Breast epithelium (tissue), 4 donors: Measurements from ENCODE around the gene ZNF700. TPM values are rescaled to one million over a fixed set of nuclear protein-coding genes. Genes with fewer than 3 reads are reported as not detected.
"Not testable (repeated sequence)": the region's sequence is repeated elsewhere in the genome, so short reads cannot be mapped to it uniquely, and the experiment has no call there.

ENCODE experiments used
- DNase-seq, 2 donors: peaks; one replicate each; pipeline ENCODE4 v3.0.0-alpha.2; 2019; ENCODE audit warnings: low spot score in 2 of 2
- H3K27ac ChIP-seq, 2 donors: fragments of 200-600 bp; sonication (generic) in 1 of 2; one replicate each; pipeline ENCODE4 v1.5.1; 2016 to 2019; ENCODE audit warnings: mild to moderate bottlenecking in 1 of 2
- H3K27me3 ChIP-seq, 2 donors: fragments of 200-600 bp; sonication (generic) in 1 of 2; one replicate each; pipeline versions ENCODE4 v1.5.1 to v1.6.0; 2017 to 2019; ENCODE audit warnings: control low read depth in 1 of 2, mild to moderate bottlenecking in 1 of 2
- H3K36me3 ChIP-seq: fragments of 200-600 bp; one replicate; pipeline ENCODE4 v1.5.1; 2019
- H3K4me1 ChIP-seq, 2 donors: fragments of 200-600 bp; sonication (generic); one replicate each; pipeline ENCODE4 v1.5.1; 2016 to 2019; ENCODE audit warnings: control low read depth in 1 of 2
- H3K4me3 ChIP-seq, 3 donors: fragments of 200-600 bp; sonication (generic); 1 replicate in 2 of 3; 2 replicates in 1 of 3; pipeline ENCODE4 v1.5.1; 2016 to 2019; ENCODE audit warnings: mild to moderate bottlenecking in 3 of 3, moderate library complexity in 2 of 3
- H3K9me3 ChIP-seq, 2 donors: fragments of 200-600 bp; sonication (generic) in 1 of 2; one replicate each; pipeline ENCODE4 v1.5.1; 2016 to 2019; ENCODE audit warnings: control low read depth in 1 of 2
- CTCF ChIP-seq, 3 donors: fragments of 450-650 bp; IDR thresholded peaks; one replicate each; pipeline ENCODE4 v1.5.1; 2016 to 2017; ENCODE audit warnings: antibody characterized with exemption in 3 of 3, mild to moderate bottlenecking in 3 of 3, moderate library complexity in 3 of 3
- POLR2A ChIP-seq: fragments of 450-650 bp; IDR thresholded peaks from one replicate; pipeline ENCODE4 v1.6.1; 2016; ENCODE audit warnings: antibody characterized with exemption, mild to moderate bottlenecking, moderate library complexity
- POLR2AphosphoS5 ChIP-seq, 3 donors: sonication (generic); formaldehyde crosslinking; IDR thresholded peaks; one replicate each; pipeline ENCODE4 v1.6.1; 2017; ENCODE audit warnings: antibody characterized with exemption in 3 of 3
- intact Hi-C: fragments of 100-400 bp; cut with DNase I; formaldehyde crosslinking; loops from one replicate; pipeline ENCODE4 v1.15.1; 2023; ENCODE audit warnings: low total_unique reads
- total RNA-seq, 3 donors: library from RNA; depleted of rRNA; stranded (reverse); fragments of >200 nt; gene quantifications; one replicate each; pipeline ENCODE4 v1.1.0, GENCODE V29; 2016

The ZNF700 gene
- 10 to 100 TPM; 13.8 to 32.9 (median 22.3) TPM for total RNA-seq

DNA sequence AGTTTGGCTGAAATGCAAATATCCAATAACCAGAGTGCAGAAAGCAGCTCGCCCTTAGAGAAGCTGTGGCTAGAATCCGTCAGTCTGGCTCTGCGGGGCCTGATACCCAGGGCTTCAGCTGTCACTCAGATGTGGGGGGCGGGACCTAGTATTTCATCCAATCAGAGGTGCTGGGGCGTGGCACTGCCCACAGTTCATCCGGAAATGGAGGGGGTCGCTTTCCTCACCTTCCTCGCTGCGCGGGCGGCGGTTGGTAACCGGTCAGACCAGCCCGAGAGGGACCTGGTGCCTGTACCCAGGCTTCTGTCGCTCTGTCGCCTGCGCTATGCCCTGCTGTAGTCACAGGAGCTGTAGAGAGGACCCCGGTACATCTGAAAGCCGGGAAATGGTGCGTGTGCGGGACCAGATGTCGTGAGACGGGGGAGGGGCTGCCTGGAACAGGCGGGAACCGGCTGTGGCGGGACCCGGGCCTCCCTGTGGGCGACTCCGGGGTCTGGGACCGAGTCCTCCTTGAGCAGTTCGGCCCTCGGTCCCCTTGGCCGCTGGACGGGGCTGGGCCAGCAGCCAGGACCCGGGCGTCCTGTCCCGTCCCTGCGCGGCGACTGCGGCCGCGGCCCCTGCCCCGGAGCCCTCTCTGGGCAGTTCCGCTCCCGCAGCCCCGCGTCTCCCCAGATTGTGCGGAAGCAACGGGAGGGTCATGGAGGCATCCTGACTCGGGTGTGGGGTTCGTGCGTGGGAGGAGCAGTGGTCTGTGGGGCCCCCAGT lies at the start of gene ZNF700:
ZNF700 (plus strand) TSS at position 222 of the 765 bp plus-strand sequence; CDS start at position 326, 104 bp downstream.
- H3K27me3 ChIP-seq, result no peaks in the 10 kb centered on the region
- H3K9me3 ChIP-seq, result no peaks in the 10 kb centered on the region
- intact Hi-C loops, result no loop called here
- H3K4me3 ChIP-seq, result peak within 1 kb of the TSS; percentile 72 to 91 (median 78)
- DNase-seq, result peak; percentile 95 to 96
- peak within 1 kb of the TSS; percentile 94 to 95 for H3K27ac ChIP-seq
- H3K36me3 ChIP-seq, result no peaks in the 10 kb centered on the region
- H3K4me1 ChIP-seq, result peaks cover 0 to 4% of the 10 kb centered on the region in 2 donors
- peak; percentile 61 for TF ChIP-seq POLR2A
- no peak for TF ChIP-seq CTCF (IDR thresholded peaks at IDR 0.05)
- peak; percentile 67 to 82 (median 81) for TF ChIP-seq POLR2AphosphoS5 (IDR thresholded peaks at IDR 0.05)

- DNase-seq, H3K27ac ChIP-seq, H3K9me3 ChIP-seq, H3K4me1 ChIP-seq, H3K4me3 ChIP-seq, H3K27me3 ChIP-seq, H3K36me3 ChIP-seq: not testable (repeated sequence)
- intact Hi-C loops, result loop anchor here (1.0 kb wide), 1 partner anchor 32 kb away; no protein-coding TSS in a partner anchor
Observed at GRCh38 chr19:11879687-11880266, 45.1 kb upstream of the ZNF700 start.

GRCh38 chr19:11880598-11880997 lies 44.3 kb upstream of the ZNF700 start:
- no peak overlapping the region for H3K27ac ChIP-seq
- intact Hi-C loops, result no loop called here
- no peak for DNase-seq
- no peak overlapping the region for H3K4me3 ChIP-seq
- no peaks in the 10 kb centered on the region for H3K36me3 ChIP-seq
- TF ChIP-seq CTCF (IDR thresholded peaks at IDR 0.05), result no peak
- TF ChIP-seq POLR2A, result no peak
- TF ChIP-seq POLR2AphosphoS5 (IDR thresholded peaks at IDR 0.05), result no peak
- H3K4me1 ChIP-seq, result no peaks in the 10 kb centered on the region
- H3K27me3 ChIP-seq, result no peaks in the 10 kb centered on the region
- no peaks in the 10 kb centered on the region for H3K9me3 ChIP-seq

GRCh38 chr19:11881151-11881800 lies 43.6 kb upstream of the ZNF700 start:
- H3K36me3 ChIP-seq, result no peaks in the 10 kb centered on the region
- DNase-seq, result peak; percentile 26 to 61
- H3K4me1 ChIP-seq, result no peaks in the 10 kb centered on the region
- no peaks in the 10 kb centered on the region for H3K9me3 ChIP-seq
- no peaks in the 10 kb centered on the region for H3K27me3 ChIP-seq
- no peak overlapping the region for H3K4me3 ChIP-seq
- intact Hi-C loops, result no loop called here
- no peak overlapping the region for H3K27ac ChIP-seq
- TF ChIP-seq POLR2AphosphoS5 (IDR thresholded peaks at IDR 0.05), result no peak
- TF ChIP-seq CTCF (IDR thresholded peaks at IDR 0.05), result peak; percentile 17 to 71 (median 65)

- Histone ChIP-seq H3K9me3 (no peaks in the 10 kb centered on the region), H3K4me3 (no peak overlapping the region), H3K4me1 (no peaks in the 10 kb centered on the region), H3K36me3 (no peaks in the 10 kb centered on the region), H3K27ac (no peak overlapping the region), H3K27me3 (no peaks in the 10 kb centered on the region)
- DNase-seq, result no peak
- intact Hi-C loops, result no loop called here
- TF ChIP-seq POLR2AphosphoS5 (IDR thresholded peaks at IDR 0.05) (no peak), POLR2A (no peak)
Observed at GRCh38 chr19:11882606-11883005, 42.3 kb upstream of the ZNF700 start.

- DNase-seq, result no peak
- Histone ChIP-seq H3K36me3 (no peaks in the 10 kb centered on the region), H3K27me3 (no peaks in the 10 kb centered on the region), H3K27ac (peak overlapping the region; percentile 93 to 95), H3K4me3 (peak overlapping the region; percentile 73 to 81 (median 80)), H3K4me1 (no peaks in the 10 kb centered on the region), H3K9me3 (no peaks in the 10 kb centered on the region)
- intact Hi-C loops, result no loop called here
- no peak for TF ChIP-seq CTCF (IDR thresholded peaks at IDR 0.05)
- no peak for TF ChIP-seq POLR2A
- no peak for TF ChIP-seq POLR2AphosphoS5 (IDR thresholded peaks at IDR 0.05)
Observed at GRCh38 chr19:11887234-11887610, 37.7 kb upstream of the ZNF700 start.
